ENCODE data around the gene TBC1D23. TPM values are rescaled to one million over a fixed set of nuclear protein-coding genes. Genes with fewer than 3 reads are reported as not detected.
A peak's percentile ranks its signal among the peaks of the same experiment; 100 is the strongest.
"Not testable (repeated sequence)": the region's sequence is repeated elsewhere in the genome, so short reads cannot be mapped to it uniquely, and the experiment has no call there.

TBC1D23 gene
- total RNA-seq, 1 experiment from 2014 or later: 57.0 TPM

DNA sequence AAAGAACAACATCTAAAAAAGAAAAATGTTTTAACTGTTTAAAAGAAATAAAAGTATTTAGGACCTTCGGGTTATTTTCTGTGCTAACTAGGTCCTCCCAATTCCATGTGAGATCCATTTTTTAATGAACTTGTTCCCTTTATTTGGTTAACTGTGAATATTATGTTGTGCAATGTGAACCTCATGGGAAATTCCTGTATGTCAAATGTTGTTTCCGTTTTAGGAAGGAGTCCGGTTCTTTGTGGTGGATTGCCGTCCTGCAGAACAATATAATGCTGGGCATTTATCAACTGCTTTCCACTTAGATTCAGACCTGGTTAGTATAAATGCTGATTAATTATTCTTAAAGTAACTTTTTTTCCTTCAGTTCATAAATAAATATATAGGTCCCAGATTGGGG lies 38.2 kb downstream of the TBC1D23 start:
- DNase-seq (ENCODE audit: low spot score): no peak

DNA sequence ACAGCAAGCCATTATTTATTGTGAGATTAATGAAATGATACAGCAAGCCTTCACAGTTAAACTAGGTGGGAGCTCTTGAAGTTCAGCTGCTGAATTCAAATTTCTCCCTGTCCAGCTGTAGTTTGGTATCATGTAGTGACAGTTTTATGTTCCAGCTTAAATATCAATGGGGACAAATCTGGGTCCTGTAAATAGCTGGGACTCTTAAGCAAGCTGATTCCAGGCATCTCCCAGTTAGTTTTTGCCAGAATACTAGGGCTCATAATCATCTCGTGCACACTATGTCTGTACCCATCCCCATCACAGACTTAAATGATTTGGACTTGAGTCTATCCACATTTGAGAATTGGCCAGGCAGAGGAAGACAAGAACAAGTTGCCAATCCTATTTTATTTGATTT lies 45.9 kb downstream of the TBC1D23 start:
- DNase-seq (ENCODE audit: low spot score): no peak

DNA sequence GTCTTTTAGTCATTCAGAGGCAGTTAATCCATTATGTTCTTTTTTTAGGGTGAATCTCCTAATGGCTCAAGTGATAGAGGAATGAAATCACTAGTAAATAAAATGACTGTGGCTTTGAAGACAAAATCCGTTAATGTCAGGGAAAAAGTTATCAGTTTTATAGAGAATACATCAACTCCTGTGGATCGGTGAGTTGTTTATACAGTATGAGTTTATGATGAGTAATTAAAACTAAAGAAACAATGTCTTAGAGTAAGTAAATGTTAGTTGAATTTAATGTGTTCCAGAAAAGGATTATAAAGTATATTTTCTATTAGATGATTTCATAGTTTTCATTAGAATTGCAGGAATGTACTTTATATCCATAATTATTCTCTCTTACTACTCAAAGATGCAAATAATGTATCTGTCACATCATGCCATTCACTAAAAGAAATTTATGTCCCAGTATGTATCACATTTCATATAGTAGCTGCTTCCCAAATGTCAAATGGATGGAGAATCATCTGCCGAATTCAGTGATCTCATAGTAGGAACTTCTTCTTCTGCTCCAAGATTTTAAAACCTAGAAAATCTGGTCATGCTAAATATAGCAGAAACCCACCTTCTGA lies 49.7 kb downstream of the TBC1D23 start:
- DNase-seq (ENCODE audit: low spot score): no peak

DNA sequence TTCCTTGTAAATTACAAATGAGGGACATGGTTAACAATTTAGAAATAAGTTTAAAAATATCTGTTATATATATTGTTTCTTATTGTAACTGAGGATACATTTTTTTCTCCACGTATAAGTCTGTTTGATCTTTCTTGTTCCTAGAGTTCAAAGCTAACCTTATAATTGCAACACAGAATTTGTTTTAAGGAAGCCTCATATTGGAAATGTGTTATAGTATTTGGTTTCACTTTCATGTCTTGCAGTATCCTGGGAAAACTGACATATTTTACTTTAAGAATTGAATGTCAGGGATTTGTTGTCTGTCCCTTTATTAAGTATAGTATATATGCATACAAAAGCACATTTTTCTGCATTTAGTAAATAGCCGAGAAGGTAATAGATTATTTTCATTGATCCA lies 50.2 kb downstream of the TBC1D23 start:
- no peak for DNase-seq (ENCODE audit: low spot score)

DNA sequence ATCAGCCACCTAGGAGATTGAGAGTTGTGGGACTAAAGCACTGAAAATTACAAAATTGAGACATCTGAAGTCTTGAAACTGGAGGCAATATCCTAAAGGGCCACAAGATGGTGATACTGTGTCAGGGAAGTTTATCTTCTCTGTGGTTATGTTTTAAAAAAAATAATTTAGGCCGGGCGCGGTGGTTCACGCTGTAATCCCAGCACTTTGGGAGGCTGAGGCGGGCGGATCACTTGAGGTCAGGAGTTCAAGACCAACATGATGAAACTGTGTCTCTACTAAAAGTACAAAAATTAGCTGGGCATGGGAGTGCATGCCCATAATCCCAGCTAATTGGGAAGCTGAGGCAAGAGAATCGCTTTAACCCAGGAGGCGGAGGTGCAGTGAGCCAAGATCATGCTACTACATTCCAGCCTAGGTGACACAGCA lies 55.9 kb downstream of the TBC1D23 start:
- DNase-seq (ENCODE audit: low spot score): peak; percentile 57

DNA sequence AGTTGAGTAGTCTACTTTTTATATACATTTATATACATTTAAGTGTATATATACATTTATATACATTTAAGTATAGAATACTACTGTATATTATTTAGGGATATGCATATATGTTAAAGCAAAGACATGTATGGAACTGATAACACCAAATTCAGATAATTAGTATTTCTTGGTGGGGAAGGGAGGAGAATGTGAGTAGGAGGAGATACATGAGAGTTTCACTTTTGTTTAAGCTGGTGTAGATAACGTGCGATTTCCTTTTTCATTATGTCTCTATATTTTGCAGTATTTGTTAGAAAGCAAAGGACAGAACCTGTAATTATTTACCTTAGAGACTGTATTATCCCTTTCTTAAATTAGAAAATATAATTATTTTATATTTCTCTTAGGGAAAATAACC lies 57.1 kb downstream of the TBC1D23 start:
- no peak for DNase-seq (ENCODE audit: low spot score)

DNA sequence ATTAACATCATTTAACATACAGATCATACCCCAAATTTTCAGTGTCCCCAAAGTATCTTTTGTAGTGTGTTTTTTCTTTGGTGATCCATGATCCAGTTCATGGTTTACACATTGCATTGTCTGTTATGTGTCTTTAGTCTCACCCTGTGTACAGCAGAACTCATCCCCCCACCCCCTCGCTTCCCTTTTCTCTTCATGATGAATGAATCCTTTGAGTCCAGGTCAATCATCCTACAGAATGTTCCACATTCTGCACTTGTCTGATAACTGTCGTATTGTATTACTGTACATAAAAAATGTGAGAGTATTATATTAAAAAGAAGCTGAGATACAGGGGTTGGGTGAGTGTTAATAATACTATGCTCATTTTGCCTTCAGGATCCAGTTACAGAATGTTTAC lies 59.2 kb downstream of the TBC1D23 start:
- DNase-seq (ENCODE audit: low spot score): no peak

DNA sequence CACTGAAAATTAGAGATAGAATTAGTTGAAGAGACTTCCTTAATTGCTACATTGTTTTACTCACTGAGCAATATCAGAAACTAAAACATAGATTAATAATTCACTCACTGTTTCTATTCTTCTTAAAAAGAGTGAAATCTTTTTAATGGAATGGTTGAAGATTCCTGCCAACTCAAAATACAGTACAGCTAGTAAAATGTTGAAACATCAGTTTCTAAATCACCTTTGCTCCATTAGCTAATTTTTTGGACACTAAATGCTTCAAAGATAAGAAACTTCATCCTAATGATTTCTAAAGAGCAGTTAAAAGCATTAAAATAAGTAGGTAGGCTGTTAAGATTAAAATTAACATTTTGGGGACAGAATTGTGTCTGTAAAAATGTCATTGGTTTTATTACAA lies 63.3 kb downstream of the TBC1D23 start:
- no peak for DNase-seq (ENCODE audit: low spot score)

DNA sequence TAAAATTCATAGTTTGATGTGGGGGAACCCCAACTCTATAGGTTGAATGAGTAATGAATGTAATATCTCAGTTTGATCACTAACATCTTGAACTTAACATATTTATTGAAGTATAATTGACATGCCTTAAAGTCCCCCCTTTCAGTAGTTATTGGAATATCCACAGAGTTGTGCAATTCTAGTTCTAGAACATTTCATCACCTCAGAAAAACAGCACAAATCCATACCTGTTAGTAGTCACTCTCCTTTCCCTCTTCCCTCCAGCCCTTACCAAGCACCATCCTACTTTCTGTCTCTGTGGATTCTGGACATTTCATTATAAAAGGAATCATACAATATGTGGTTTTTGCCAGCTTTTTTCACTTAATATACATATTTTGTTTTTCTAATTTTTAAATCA lies 65.0 kb downstream of the TBC1D23 start:
- DNase-seq (ENCODE audit: low spot score): no peak

DNA sequence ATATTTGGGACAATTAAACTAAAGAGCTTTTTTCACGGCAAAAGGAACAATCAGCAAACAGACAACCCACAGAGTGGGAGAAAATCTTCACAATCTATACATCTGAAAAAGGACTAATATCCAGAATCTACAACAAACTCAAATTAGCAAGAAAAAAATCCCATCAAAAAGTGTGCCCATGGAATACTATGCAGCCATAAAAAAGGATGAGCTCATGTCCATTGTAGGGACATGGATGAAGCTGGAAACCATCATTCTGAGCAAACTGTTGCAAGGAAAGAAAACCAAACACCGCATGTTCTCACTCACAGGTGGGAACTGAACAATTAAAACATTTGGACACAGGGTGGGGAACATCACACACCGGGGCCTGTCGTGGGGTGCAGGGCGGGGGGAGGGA lies 66.6 kb downstream of the TBC1D23 start:
- not testable (repeated sequence) for DNase-seq (ENCODE audit: low spot score)

DNA sequence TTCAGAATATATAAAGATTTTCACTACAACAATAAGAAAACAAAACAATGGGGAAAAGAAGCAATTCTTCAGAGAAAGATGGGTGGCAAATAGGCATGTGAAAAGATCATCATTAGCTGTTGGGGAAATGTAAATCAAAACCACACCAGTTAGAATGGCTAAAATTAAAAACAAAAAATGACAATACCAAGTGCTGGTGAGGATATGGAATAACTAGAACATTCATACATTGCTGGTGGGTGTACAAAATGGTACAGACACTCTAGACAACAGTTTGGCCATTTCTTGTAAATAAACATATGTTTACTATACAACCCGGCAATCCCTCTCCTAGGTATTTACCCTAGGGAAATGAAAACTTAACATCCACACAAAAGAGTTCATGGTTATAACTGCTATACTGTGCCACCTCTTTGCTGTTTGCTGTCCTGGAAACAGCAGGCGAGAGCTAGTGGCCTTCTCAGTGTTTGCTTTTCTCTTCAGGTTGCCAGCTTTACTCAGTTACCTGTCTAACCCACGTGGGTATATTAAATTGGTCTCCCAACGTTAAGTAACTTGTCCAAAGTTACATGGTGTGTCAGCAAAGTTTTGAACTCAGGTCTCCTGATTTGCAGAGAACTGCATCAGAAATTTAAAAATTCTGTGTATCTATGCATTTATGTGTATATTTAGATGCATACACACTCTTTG lies 69.2 kb downstream of the TBC1D23 start:
- no peak for DNase-seq (ENCODE audit: low spot score)

DNA sequence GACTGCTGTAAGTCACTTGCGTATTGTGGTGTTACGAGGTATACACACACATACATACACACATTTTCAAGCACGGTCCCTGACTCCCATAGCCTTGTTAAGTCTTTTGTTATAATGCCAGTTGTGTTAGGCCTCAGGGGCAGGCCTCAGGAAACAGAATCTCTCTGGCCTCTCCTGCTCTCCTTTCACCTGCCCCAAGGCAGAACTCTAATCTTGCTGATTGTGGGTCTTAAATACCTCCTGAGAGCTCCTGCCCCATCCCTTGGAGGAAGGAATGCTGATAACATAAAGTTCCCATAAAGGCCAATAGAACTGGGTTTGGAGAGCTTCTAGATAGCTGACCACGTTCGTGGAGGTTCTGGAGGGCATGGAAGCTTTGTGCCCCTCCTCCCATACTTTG lies 69.9 kb downstream of the TBC1D23 start:
- DNase-seq (ENCODE audit: low spot score): no peak

DNA sequence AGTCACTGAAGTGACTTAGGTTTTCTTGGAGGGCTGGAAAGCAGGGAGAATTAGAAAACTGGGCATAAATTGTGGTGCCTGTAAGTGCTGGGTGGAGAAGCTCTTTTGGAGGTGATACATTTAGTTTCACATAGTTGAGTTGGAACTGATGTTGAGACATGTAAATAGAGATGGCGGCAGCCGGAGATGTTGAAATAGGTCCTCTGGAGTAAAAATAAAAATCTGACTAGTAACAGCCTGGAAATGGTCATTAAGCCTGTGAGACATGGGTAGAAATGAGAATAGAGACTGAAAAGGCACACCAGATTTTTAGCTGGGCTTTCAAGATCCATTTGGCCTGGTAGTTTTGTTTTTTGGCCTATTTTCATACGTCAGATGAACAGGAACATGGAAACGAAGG lies 70.9 kb downstream of the TBC1D23 start:
- DNase-seq (ENCODE audit: low spot score): no peak

DNA sequence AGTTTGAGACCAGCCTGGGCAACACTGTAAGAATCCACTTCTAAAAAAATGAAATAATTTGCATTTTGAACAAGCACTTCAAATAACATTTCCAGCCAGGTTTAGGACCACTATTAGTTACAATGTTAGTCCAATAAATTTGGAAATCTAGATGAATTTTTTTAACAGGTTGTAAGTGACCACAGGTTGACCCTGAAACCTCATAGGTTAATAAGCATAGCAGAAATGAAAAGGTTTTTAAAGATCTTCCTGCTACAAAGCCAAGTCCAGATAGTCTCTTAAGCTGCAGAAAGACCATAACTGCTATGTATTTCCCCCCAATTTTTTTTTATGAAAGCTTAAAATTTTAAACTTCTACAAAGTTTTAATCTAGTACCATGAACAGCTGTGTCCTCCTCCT lies 72.3 kb downstream of the TBC1D23 start:
- DNase-seq (ENCODE audit: low spot score): no peak

DNA sequence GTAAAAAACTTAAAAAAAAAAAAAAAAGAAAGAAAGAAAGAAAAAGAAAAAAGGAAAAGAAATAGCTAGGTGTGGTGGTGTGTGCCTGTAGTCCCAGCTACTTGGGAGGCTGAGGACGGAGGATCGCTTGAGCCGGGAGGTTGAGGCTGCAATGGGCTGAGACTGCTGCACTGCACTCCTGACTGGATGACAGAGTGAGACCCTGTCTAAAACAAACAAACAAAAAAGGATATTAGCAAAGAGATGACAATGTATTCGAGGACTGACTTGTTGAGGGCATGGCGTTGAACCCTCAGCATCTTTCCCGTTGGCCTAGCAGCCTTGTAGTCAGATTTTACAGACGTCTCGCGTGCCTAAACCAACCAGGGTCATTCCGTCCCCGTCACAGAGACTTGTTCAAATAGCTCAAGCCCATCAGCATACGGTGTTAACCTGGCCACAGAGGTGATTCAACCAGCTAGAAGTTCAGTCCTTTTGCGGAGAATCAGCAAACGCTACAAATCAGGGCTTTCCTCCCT lies 73.2 kb downstream of the TBC1D23 start:
- DNase-seq (ENCODE audit: low spot score): no peak

DNA sequence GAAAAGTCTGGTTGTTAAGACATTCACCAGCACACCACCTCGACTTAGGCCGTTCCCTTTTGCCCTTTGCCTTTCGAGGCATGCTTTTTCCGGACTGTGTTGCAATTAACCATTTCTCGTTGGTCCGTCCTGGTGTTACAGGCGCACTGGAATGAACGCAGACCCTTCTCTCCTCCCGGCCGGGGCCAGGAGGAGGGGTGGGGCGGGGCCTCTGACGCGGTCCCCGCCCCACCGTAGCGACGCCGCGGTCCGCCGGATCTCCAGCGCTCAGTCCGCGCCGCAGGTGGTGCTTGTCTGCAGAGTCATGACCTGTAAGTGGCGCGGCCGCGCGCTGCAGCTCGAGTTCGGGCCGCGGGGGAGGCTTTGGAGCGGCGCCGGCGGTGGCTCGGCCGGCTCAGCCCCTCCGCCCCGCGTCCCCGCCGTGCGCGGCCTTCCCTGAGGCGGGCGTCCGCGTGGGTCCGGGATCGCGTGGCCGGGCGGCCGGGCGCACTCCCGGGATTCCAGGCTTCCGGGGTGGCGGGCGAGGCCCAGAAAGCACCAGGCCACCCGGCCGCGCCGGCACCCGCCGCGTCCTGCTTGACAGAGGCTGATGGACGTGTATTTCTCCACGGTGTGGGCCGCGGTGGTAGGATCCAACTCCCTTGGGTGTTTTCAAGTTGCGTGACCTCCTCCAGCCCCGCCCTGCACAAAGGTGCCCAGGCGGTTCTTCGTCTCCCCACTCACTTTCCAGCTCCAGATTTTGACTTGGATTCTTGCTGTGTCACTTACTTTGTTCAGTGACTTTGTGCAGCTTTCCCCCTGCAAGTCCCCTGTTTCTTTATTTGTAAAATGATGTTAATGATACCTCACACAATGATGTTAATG lies 73.9 kb downstream of the TBC1D23 start, which contains the start of gene NIT2:
Gene NIT2 (plus strand): TSS at position 270 of the 864 bp plus-strand sequence. CDS start 35 bp downstream, at position 305.
- DNase-seq (ENCODE audit: low spot score): peak; percentile 69

DNA sequence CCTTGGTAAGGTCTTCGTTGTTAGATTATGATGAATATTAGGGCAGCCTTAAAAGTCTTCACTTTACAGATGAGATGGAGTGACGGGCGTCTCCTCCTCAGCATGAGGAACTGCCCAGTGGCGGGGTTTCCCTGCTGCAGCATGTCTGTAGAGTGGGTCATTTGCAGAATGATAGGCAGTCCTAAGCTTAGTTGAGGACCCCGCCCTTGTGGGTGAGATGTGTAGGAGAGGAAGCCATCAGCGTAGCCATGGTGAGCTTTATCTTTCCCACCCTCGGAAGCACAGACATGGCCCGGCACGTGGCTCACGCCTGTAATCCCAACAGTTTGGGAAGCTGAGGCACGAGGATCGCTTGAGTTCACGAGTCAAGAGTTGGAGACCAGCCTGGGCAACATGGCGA lies 74.6 kb downstream of the TBC1D23 start:
- DNase-seq (ENCODE audit: low spot score): peak; percentile 37

DNA sequence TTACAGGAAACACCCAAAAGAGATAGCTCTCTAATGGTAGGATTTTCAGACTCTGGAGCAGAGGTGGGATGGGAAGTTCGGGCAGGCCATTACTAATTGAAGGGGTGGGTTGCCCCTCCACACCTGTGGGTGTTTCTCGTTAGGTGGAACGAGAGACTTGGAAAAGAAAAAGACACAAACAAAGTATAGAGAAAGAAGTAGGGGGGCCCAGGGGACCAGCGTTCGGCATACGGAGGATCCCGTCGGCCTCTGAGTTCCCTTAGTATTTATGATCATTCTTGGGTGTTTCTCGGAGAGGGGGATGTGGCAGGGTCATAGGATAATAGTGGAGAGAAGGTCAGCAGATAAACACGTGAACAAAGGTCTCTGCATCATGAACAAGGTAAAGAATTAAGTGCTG lies 75.4 kb downstream of the TBC1D23 start:
- not testable (repeated sequence) for DNase-seq (ENCODE audit: low spot score)

DNA sequence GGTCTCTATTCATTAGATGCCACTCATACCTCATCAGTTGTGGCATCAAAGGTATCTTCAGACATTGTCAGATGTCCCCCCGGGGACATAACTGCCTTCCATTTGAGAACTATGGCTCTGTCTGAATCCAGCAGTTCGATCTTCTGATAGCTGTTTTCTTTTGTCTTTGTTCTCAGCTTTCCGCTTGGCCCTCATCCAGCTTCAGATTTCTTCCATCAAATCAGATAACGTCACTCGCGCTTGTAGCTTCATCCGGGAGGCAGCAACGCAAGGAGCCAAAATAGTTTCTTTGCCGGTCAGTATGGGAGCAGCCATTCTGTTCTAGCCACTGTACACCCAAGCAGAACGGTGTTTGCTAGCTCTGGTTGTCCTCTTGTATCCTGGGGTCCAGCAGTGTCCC lies 78.1 kb downstream of the TBC1D23 start:
- no peak for DNase-seq (ENCODE audit: low spot score)

DNA sequence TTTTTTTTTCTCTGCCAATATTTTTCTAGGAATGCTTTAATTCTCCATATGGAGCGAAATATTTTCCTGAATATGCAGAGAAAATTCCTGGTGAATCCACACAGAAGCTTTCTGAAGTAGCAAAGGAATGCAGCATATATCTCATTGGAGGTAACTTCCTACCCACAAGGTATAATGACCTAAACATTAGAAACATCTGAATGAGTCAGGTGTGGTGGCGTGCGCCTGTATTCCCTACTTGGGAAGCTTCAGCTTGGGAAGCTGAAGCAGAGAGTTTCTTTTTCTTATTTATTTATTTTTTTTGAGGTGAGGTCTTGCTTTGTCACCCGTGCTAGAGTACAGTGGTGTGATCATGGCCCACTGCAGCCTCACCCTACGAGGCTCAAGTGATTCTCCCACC lies 79.0 kb downstream of the TBC1D23 start:
- DNase-seq (ENCODE audit: low spot score): no peak

DNA sequence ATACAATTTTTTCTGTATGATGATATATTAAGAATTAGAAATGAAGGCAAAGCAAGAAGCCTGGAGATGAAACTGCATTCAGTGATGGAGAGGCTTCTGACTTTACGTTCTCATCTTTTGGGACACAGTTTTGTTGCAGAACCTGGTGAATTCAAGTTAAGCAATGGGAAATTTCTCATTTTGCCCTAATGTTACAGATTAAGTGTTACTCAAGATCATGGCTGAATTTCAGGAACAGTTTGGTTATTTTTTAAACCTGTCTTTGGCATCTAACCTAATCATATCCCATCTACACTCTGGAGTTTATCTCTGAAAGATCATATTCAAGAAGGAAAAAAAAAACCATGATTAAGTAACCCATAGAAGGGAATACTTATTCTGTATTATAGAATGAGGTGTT lies 79.7 kb downstream of the TBC1D23 start:
- DNase-seq (ENCODE audit: low spot score): no peak

DNA sequence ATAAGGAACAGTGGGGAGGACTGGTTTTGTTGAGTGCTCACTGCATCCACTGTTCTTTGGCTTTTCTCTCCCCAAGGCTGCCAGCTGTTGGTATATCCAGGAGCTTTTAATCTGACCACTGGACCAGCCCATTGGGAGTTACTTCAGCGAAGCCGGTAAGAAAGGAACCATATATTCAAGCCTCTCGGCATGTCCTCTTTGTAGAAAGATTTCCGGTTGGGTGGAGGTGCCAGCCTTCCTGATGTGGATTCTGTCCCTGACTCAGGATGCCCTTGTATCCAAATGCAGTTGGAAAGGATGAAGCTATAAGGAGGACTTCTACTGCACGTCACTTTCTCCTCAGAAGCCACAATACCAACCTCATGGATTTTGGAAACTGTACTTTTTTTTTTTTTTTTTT lies 87.9 kb downstream of the TBC1D23 start:
- DNase-seq (ENCODE audit: low spot score): no peak
